ENCODE results near the gene MAPK13.

DNA sequence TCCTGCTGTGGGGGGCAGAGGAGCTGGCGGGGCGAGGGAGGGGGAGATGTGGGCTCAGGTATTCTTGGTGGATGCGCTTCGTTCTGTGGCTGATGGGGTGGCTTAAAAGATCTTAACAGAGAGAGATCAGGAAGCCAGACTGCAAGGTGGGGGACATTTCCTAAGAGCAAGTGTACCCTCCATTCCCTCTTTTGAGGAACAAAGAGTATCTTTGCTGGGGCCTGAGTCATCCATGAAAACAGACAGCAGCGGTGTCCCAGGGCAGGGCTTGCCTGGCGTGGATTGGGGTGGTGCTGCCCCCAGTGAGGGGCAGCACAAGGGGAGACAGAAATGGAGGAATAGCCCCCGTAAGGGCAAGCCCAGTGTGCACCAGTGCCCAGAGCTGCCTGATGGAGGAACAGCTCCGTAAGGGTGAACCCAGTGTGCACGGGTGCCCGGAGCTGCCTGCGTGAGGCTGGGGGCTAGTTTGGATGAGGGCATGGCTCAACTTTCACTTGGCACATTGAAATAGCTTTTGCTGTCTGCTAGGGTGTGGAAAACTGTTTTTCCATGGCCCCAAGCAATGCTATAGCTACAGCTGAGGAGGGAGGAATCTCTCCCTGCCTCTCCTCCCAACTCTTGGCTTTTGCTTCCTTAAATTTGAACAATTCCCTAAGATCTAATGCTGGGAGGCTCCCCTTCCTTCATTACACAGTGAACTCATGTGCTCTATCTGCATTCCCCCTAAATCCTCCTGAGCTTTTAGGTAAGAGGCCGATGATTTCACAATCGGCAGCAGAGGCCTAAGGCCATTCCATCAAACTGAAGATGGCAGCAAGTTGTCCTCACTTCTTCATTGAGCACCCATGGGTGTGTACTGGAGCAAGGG lies 12.9 kb downstream of the MAPK13 start:
- TF ChIP-seq, protein P1, sequence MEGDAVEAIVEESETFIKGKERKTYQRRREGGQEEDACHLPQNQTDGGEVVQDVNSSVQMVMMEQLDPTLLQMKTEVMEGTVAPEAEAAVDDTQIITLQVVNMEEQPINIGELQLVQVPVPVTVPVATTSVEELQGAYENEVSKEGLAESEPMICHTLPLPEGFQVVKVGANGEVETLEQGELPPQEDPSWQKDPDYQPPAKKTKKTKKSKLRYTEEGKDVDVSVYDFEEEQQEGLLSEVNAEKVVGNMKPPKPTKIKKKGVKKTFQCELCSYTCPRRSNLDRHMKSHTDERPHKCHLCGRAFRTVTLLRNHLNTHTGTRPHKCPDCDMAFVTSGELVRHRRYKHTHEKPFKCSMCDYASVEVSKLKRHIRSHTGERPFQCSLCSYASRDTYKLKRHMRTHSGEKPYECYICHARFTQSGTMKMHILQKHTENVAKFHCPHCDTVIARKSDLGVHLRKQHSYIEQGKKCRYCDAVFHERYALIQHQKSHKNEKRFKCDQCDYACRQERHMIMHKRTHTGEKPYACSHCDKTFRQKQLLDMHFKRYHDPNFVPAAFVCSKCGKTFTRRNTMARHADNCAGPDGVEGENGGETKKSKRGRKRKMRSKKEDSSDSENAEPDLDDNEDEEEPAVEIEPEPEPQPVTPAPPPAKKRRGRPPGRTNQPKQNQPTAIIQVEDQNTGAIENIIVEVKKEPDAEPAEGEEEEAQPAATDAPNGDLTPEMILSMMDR (IDR thresholded peaks at IDR 0.05) = no peak
- no peak for TF ChIP-seq POLR2A (IDR thresholded peaks at IDR 0.05)

All from esophagus squamous epithelium (tissue), 4 donors.